ENCODE measurements around the gene ZNF468.

DNA sequence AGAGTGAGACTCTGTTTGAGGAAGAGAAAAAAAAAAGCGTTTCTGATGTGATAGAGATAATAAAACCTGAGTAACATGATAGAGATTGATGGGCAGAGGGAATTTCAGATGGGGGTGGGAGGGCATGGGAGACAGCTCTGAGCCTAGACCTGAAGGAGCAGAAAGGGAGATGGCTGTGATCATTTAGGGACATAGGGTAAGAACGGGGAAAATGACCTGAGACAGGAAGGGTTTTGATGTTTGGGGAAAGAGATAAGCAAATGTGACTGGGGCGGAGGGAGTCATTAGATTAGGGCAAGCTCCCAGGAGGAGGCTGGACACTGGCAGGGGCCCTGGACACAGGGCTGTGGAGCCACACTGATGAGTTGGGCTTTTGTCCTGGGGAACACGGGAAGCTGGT is 33.9 kb upstream of the ZNF468 start:
- TF ChIP-seq POLR2A (IDR thresholded peaks at IDR 0.05; ENCODE audit: low read depth, low read length) (no peak), POLR2AphosphoS5 (IDR thresholded peaks at IDR 0.05; ENCODE audit: low read depth, low read length) (no peak), TAF1 (IDR thresholded peaks at IDR 0.05; ENCODE audit: borderline replicate concordance, low read depth, low read length) (no peak)
